C4-2B (cell line): Measurements from ENCODE around the gene CACNG7.

Source experiments
- ZFX ChIP-seq: fragments of 450-650 bp; IDR thresholded peaks from 2 replicates; pipeline ENCODE4 v1.6.1; 2017
- TF ChIP-seq, protein P1 (sequence below): fragments of 450-650 bp; conservative IDR thresholded peaks from 2 replicates; pipeline ENCODE4 v1.5.1; 2017; ENCODE audit warnings: mild to moderate bottlenecking

DNA sequence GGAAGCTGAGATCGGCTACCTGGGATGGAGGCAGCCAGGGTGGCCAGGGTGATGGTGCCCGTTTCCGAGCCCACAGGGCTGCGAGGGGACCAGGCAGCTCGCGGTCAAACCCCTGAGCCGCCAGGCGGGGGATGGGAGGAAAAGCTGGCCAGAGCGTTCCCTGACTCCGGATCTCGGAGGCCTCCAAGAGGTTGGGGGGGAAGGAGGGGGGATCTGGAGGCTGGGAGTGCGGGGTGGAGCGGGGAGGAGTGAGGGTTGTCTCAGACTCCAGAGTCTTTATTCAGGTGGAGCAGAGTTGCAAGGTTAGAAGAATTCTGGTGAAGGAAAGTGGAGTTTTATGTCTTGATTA, 1.1 kb downstream of the CACNG7 start:
- TF ChIP-seq, protein P1, sequence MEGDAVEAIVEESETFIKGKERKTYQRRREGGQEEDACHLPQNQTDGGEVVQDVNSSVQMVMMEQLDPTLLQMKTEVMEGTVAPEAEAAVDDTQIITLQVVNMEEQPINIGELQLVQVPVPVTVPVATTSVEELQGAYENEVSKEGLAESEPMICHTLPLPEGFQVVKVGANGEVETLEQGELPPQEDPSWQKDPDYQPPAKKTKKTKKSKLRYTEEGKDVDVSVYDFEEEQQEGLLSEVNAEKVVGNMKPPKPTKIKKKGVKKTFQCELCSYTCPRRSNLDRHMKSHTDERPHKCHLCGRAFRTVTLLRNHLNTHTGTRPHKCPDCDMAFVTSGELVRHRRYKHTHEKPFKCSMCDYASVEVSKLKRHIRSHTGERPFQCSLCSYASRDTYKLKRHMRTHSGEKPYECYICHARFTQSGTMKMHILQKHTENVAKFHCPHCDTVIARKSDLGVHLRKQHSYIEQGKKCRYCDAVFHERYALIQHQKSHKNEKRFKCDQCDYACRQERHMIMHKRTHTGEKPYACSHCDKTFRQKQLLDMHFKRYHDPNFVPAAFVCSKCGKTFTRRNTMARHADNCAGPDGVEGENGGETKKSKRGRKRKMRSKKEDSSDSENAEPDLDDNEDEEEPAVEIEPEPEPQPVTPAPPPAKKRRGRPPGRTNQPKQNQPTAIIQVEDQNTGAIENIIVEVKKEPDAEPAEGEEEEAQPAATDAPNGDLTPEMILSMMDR: no peak
- no peak for TF ChIP-seq ZFX
